Right lobe of liver (tissue), 6 donors: ENCODE results near the gene NAA30. TPM values are rescaled to one million over a fixed set of nuclear protein-coding genes. Genes with fewer than 3 reads are reported as not detected.
"Not testable (repeated sequence)": the region's sequence is repeated elsewhere in the genome, so short reads cannot be mapped to it uniquely, and the experiment has no call there.

ENCODE experiments used
- ATAC-seq, 4 donors: fragments of 200-7000 bp; cut with Tn5 transposase; one replicate each; pipeline ENCODE4 v1.9.1; 2020; ENCODE audit warnings: mild to moderate bottlenecking in 4 of 4, moderate library complexity in 4 of 4
- DNase-seq, 3 donors: peaks; one replicate each; pipeline ENCODE4 v3.0.0-alpha.2; 2020
- H3K27ac ChIP-seq, 3 donors: fragments of 200-600 bp; one replicate each; pipeline ENCODE4 v1.8.0; 2022
- H3K27me3 ChIP-seq, 2 donors: fragments of 200-600 bp; one replicate each; pipeline ENCODE4 v1.8.0; 2022
- H3K36me3 ChIP-seq, 4 donors: fragments of 200-600 bp; sonication (generic) in 1 of 4; one replicate each; pipeline versions ENCODE4 v1.5.1 to v1.8.0; 2017 to 2022; ENCODE audit warnings: control low read depth in 1 of 4
- H3K4me1 ChIP-seq, 4 donors: fragments of 200-600 bp; sonication (generic) in 1 of 4; one replicate each; pipeline versions ENCODE4 v1.5.1 to v1.8.0; 2017 to 2022; ENCODE audit warnings: control low read depth in 1 of 4
- H3K4me3 ChIP-seq, 3 donors: fragments of 200-600 bp; one replicate each; pipeline ENCODE4 v1.8.0; 2022
- H3K9me3 ChIP-seq, 4 donors: fragments of 200-600 bp; sonication (generic) in 1 of 4; one replicate each; pipeline versions ENCODE4 v1.5.1 to v1.8.0; 2017 to 2022; ENCODE audit warnings: control low read depth in 1 of 4
- POLR2A ChIP-seq: fragments of 450-650 bp; IDR thresholded peaks from one replicate; pipeline ENCODE4 v1.6.1; 2017; ENCODE audit warnings: antibody characterized with exemption, mild to moderate bottlenecking
- WGBS: methylation state at CpG from one replicate; pipeline ENCODE4 v1.1.6; 2018; ENCODE audit warnings: low coverage, low lambda C conversion rate; ENCODE audit not compliant: insufficient coverage; ENCODE audit errors: missing lambda C conversion rate; 5-methylcytosine and 5-hydroxymethylcytosine counted together
- intact Hi-C, 2 donors: fragments of 100-400 bp; cut with DNase I; formaldehyde crosslinking; loops; one replicate each; pipeline versions ENCODE4 v1.11.2 to v1.14.1; 2022
- total RNA-seq, 6 experiments: library from RNA; depleted of rRNA in 2 of 6; stranded (reverse); fragments of >200 nt in 2 of 6; fragmentation: NEBNext Ultra II Directional in 3 of 6; extraction: Animal tissue kit (Norgen Biotek cat#: 25700) in 3 of 6; gene quantifications; one replicate each; pipeline versions ENCODE4 v1.1.0 to v1.2.4, GENCODE V29; 2016 to 2023
- TF ChIP-seq, protein P1 (sequence below), 4 donors: fragments of 200-600 bp in 3 of 4; fragments of 450-650 bp in 1 of 4; IDR thresholded peaks; one replicate each; pipeline versions ENCODE4 v1.5.1 to v1.8.0; 2016 to 2022; ENCODE audit warnings: antibody characterized with exemption in 4 of 4, mild to moderate bottlenecking in 2 of 4
- donor health status: DM: no; HTN: yes; CAD: no.
- donor health status: DM: no; HTN: no; CAD: no.
- donor health status: DM: no; HTN: no; CAD: no.
- donor health status: DM: no; HTN: yes; CAD: no.
- donor health status: DM: no; HTN: yes; CAD: no.

Gene NAA30
- total RNA-seq, 6 experiments from 2014 or later, result 10.5 to 17.1 (median 13.5) TPM

DNA sequence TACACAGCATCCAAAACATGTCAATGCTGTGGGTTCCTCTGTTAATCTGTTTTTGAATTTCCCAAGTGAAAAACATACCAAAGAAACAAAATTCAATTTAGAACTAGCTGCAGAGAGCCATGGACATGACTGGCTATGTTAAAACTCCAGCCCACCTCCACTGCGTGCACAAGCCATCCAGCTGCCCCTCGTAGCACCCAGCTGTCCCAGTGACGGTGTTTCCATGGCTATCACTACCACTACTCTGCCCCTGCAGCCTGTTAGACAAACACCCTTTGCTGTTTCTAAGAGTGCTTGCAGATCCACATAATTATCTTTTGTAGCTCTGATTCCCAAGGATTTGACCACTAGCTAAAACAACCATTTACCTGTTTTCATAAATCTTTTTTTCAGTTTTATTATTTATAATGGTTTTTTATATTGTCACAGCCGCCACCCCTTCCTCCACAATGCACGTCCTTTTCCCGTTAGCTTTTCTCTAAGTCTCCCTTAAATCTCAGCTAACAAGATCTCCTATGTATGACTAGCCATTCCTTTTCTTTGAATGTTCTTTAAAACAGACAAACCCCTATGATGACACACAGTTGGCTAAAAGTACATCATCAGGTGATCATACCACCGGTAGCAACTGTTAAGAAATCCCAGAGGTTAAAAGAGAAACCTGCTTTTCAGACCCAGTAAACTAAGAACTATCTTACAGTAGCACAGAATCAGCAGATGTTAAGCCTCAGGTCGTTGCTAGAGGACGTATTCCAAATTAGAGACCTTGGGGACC is 37.8 kb upstream of the NAA30 start:
- Histone ChIP-seq H3K27ac (no peak overlapping the region), H3K4me1 (no peaks in the 10 kb centered on the region), H3K36me3 (no peaks in the 10 kb centered on the region), H3K9me3 (no peaks in the 10 kb centered on the region), H3K27me3 (no peaks in the 10 kb centered on the region), H3K4me3 (no peak overlapping the region)
- TF ChIP-seq POLR2A, result no peak
- TF ChIP-seq, protein P1, sequence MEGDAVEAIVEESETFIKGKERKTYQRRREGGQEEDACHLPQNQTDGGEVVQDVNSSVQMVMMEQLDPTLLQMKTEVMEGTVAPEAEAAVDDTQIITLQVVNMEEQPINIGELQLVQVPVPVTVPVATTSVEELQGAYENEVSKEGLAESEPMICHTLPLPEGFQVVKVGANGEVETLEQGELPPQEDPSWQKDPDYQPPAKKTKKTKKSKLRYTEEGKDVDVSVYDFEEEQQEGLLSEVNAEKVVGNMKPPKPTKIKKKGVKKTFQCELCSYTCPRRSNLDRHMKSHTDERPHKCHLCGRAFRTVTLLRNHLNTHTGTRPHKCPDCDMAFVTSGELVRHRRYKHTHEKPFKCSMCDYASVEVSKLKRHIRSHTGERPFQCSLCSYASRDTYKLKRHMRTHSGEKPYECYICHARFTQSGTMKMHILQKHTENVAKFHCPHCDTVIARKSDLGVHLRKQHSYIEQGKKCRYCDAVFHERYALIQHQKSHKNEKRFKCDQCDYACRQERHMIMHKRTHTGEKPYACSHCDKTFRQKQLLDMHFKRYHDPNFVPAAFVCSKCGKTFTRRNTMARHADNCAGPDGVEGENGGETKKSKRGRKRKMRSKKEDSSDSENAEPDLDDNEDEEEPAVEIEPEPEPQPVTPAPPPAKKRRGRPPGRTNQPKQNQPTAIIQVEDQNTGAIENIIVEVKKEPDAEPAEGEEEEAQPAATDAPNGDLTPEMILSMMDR (IDR thresholded peaks at IDR 0.05), result no peak
- 42% methylated on average over 8 of the region's 9 CpGs for WGBS
- intact Hi-C loops, result no loop called here
- no peak for ATAC-seq
- DNase-seq, result no peak

DNA sequence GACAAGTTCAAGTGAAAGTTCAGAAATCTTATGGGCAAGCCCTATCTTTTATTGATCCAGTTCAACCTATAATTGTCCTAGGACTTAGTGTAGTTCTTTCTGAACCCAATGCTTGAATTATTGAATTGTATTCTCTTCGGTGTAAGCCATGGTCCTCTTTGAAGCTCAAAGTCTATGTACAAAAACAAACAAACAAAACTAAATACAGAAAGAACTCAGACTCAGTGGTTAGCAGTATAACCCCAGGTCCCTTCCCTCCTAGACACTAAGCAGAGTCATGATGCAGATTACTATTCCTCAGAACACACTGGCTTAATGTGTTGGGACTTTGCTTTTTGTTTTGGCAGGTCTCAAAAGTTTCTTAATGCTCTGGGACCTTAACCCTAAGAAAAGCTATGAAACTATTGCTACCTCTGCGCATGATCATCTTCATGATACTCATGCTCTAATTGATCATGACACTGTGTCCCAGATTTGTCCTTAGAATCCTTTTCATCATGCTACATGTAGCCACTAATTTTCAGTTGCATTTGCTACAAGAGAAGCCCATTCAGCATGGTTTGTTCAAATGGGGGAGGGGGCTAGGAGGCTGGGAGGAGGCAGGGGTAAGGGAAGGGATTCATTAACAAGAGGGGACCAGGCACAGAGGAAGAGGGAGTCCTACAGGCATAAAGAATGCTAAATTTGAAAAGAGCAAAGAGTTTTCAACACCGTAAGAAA is 35.1 kb upstream of the NAA30 start:
- intact Hi-C loops, result no loop called here
- Histone ChIP-seq H3K9me3 (no peaks in the 10 kb centered on the region), H3K27me3 (no peaks in the 10 kb centered on the region), H3K4me1 (no peaks in the 10 kb centered on the region), H3K36me3 (no peaks in the 10 kb centered on the region), H3K4me3 (no peak overlapping the region), H3K27ac (no peak overlapping the region)
- TF ChIP-seq, protein P1 (IDR thresholded peaks at IDR 0.05), result no peak
- TF ChIP-seq POLR2A, result no peak
- 43% methylated on average over 3 of the region's 3 CpGs for WGBS
- ATAC-seq (no peak), DNase-seq (no peak)

DNA sequence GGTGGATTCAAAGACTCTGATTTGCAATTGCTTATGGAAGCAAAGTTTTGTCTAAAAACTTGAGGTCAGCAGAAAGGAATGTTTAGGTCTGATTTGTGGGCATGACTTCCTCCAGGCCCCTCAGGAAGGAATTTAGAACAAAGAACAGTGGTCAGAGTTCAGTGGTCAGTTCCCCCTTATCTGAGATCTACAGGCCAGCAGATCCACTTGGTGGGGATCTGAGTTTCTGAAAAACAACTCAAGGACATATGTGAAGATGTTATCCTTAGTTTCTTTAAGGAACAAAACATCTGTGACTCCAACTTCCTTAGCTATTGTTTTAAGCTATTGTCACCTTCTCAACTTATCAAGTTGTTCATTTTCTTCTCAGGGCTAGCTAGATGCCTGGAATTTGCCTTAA is 28.0 kb upstream of the NAA30 start:
- TF ChIP-seq POLR2A, result no peak
- TF ChIP-seq, protein P1 (IDR thresholded peaks at IDR 0.05), result no peak
- Histone ChIP-seq H3K4me1 (no peaks in the 10 kb centered on the region), H3K36me3 (no peaks in the 10 kb centered on the region), H3K27ac (no peak overlapping the region), H3K27me3 (no peaks in the 10 kb centered on the region), H3K4me3 (no peak overlapping the region), H3K9me3 (no peaks in the 10 kb centered on the region)
- ATAC-seq, result peak; percentile 47 to 79 (median 55)
- no peak for DNase-seq
- intact Hi-C loops, result no loop called here

DNA sequence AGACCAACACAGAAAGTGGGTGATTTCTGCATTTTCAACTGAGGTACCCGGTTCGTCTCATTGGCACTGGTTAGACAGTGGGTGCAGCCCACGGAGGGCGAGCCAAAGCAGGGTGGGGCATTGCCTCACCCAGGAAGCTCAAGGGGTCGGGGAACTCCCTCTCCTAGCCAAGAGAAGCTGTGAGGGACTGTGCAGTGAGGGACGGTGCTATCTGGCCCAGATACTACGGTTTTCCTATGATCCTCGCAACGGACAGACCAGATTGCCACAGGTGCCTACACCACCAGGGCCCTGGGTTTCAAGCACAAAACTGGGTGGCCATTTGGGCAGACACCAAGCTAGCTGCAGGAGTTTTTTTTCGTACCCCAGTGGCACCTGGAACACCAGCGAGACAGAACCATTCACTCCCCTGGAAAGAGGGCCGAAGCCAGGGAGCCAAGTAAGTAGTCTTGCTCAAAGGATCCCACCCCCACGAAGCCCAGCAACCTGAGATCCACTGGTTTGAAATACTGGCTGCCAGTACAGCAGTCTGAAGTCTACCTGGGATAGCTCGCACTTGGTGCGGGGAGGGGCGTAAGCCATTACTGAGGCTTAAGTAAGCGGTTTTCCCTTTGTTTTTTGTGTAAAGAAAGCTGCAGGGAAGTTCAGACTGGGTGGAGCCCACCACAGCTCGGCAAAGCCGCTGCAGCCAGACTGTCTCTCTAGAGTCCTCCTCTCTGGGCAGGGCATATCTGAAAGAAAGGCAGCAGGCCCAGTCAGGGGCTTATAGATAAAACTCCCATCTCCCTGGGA is 25.5 kb upstream of the NAA30 start:
- TF ChIP-seq POLR2A, result no peak
- TF ChIP-seq, protein P1 (IDR thresholded peaks at IDR 0.05), result no peak
- 57% methylated on average over 5 of the region's 19 CpGs for WGBS

DNA sequence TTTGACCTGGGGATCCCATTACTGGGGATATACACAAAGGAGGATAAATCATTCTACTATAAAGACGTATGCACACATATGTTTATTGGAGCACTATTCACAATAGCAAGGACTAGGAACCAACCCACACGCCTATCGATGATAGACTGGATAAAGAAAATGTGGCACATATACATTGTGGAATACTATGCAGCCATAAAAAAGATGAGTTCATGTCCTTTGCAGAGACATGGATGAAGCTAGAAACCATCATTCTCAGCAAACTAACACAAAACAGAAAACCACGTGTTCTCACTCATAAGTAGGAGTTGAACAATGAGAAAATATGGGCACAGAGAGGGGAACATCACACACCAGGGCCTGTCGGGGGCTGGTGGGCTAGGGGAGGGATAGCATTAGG is 20.2 kb upstream of the NAA30 start:
- WGBS, result 82% methylated on average over 5 of the region's 5 CpGs
- DNase-seq, H3K36me3 ChIP-seq, intact Hi-C loops, H3K9me3 ChIP-seq, H3K4me3 ChIP-seq, H3K27me3 ChIP-seq, H3K27ac ChIP-seq, H3K4me1 ChIP-seq, ATAC-seq: not testable (repeated sequence)

More for the DNA sequence above, 25.5 kb upstream of the NAA30 start:
- Histone ChIP-seq H3K4me1 (no peaks in the 10 kb centered on the region), H3K36me3 (no peaks in the 10 kb centered on the region), H3K4me3 (no peak overlapping the region), H3K27ac (no peak overlapping the region), H3K27me3 (no peaks in the 10 kb centered on the region), H3K9me3 (no peaks in the 10 kb centered on the region)
- no peak for DNase-seq
- ATAC-seq, result no peak
- intact Hi-C loops, result no loop called here
